Heart left ventricle (tissue), 16 donors: ENCODE measurements around the gene ANKRD11. TPM values are rescaled to one million over a fixed set of nuclear protein-coding genes. Genes with fewer than 3 reads are reported as not detected.
A peak's percentile ranks its signal among the peaks of the same experiment; 100 is the strongest.
"Not testable (repeated sequence)": the region's sequence is repeated elsewhere in the genome, so short reads cannot be mapped to it uniquely, and the experiment has no call there.

Experiments used
- ATAC-seq, 4 donors: fragments of 200-7000 bp; cut with Tn5 transposase; one replicate each; pipeline ENCODE4 v1.9.1; 2020 to 2022; ENCODE audit warnings: moderate library complexity in 4 of 4, mild to moderate bottlenecking in 3 of 4, moderate number of reproducible peaks in 1 of 4
- DNase-seq, 5 donors: peaks; one replicate each; pipeline ENCODE4 v3.0.0-alpha.2; 2020
- H3K27ac ChIP-seq, 12 donors: fragments of 200-600 bp; sonication (generic) in 4 of 12; one replicate each; pipeline versions ENCODE4 v1.5.0 to v1.8.0; 2016 to 2022; ENCODE audit warnings: mild to moderate bottlenecking in 2 of 12
- H3K27me3 ChIP-seq, 9 donors: fragments of 200-600 bp; sonication (generic) in 2 of 9; one replicate each; pipeline versions ENCODE4 v1.5.1 to v1.8.0; 2016 to 2022; ENCODE audit warnings: mild to moderate bottlenecking in 3 of 9
- H3K36me3 ChIP-seq, 9 donors: fragments of 200-600 bp; sonication (generic) in 2 of 9; one replicate each; pipeline versions ENCODE4 v1.5.0 to v1.8.0; 2018 to 2022; ENCODE audit warnings: mild to moderate bottlenecking in 2 of 9
- H3K4me1 ChIP-seq, 12 donors: fragments of 200-600 bp; sonication (generic) in 4 of 12; one replicate each; pipeline versions ENCODE4 v1.5.0 to v1.8.0; 2016 to 2022; ENCODE audit warnings: mild to moderate bottlenecking in 3 of 12
- H3K4me3 ChIP-seq, 12 donors: fragments of 200-600 bp; sonication (generic) in 4 of 12; one replicate each; pipeline versions ENCODE4 v1.5.0 to v1.8.0; 2017 to 2022; ENCODE audit warnings: mild to moderate bottlenecking in 9 of 12, moderate library complexity in 4 of 12
- H3K9me3 ChIP-seq, 12 donors: fragments of 200-600 bp; sonication (generic) in 4 of 12; one replicate each; pipeline versions ENCODE4 v1.5.0 to v1.8.0; 2016 to 2022; ENCODE audit warnings: mild to moderate bottlenecking in 1 of 12
- POLR2A ChIP-seq, 2 donors: fragments of 450-650 bp; IDR thresholded peaks; one replicate each; pipeline ENCODE4 v1.6.1; 2017; ENCODE audit warnings: antibody characterized with exemption in 2 of 2, mild to moderate bottlenecking in 2 of 2, moderate library complexity in 2 of 2
- WGBS, 4 donors: extraction: QIAGEN DNeasy Blood & Tissue Kit in 2 of 4; methylation state at CpG; one replicate each; pipeline versions ENCODE4 v1.1.5 to v1.1.7; 2013 to 2018; 5-methylcytosine and 5-hydroxymethylcytosine counted together
- intact Hi-C, 10 donors: fragments of 100-400 bp; cut with DNase I; formaldehyde crosslinking; loops; one replicate each; pipeline versions ENCODE4 v1.11.1 to v1.14.2; 2022
- polyA plus RNA-seq, 2 donors: library from polyadenylated mRNA; stranded (reverse); fragments of 200-250 nt; gene quantifications; one replicate each; pipeline ENCODE4 v1.2.3, GENCODE V29; 2013
- total RNA-seq, 9 donors: library from RNA; depleted of rRNA in 2 of 9; stranded (reverse); fragments of >200 nt in 2 of 9; fragmentation: NEBNext Ultra II Directional in 3 of 9; extraction: Animal tissue kit (Norgen Biotek cat#: 25700) in 3 of 9; gene quantifications; one replicate each; pipeline versions ENCODE4 v1.1.0 to v1.2.4, GENCODE V29; 2016 to 2023
- TF ChIP-seq, protein P1 (sequence below), 12 donors: fragments of 200-600 bp; sonication (generic) in 4 of 12; IDR thresholded peaks; one replicate each; pipeline versions ENCODE4 v1.5.0 to v1.8.0; 2018 to 2022; ENCODE audit warnings: antibody characterized with exemption in 12 of 12, mild to moderate bottlenecking in 5 of 12
- donor health status: ischemic (EF 13 %, LVEDD 7.1; RV severe dilation, severe dysfunction).
- donor health status: healthy with polysubstance abuse.
- donor health status: DM: no; HTN: yes; CAD: no.
- donor health status: DM: no; HTN: no; CAD: no.
- donor health status: ischemic (EF 25% LVEDD 6.9; RV normal size, moderate dysfunction).
- donor health status: ischemic (EF 25% LVEDD 5.7; RV mildly dilated, moderate dysfunction).
- donor health status: healthy.
- donor health status: DM: yes; HTN: yes; CAD: no.
- donor health status: ischemic (EF 35%, LVEDD 5.7; RV mildly dilated, moderate dysfunction).
- donor health status: nonischemic (EF 11% LVEDD 7.7; RV severe dilation, severe dysfunction).
- donor health status: DM: yes; HTN: yes; CAD: no.
- donor health status: PGD.
- donor health status: ischemic (EF 29% LVEDD 5.4; RV normal size, mild dysfunction).
- donor health status: nonischemic (EF 23%, LVEDD 6.1; RV moderate dilation, normal function).

The ANKRD11 gene
- total and polyA plus RNA-seq, 11 donors, result 53.6 to 123 (median 67.7) TPM

DNA sequence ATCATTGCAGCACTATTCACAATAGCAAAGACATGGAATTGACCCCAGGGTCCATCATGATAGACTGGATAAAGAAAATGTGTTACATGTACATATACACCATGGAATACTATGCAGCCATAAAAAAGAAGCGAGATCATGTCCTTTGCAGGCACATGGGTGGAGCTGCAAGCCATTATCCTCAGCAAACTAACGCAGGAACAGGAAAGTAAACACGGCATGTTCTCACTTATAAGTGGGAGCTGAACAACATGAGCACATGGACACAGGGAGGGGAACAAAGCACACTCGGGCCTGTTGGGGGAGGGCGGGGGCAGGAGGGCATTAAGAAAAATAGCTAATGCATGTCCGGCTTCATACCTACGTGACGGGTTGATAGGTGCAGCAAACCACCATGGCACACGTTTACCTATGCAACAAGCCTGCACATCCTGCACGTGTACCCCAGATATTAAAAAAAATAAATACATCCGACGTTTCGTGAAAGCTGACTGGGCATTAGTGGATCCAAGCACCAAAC lies 243.9 kb downstream of the ANKRD11 start:
- 59 to 63% (median 61%) methylated on average over 13 of the region's 13 CpGs for WGBS, 4 donors
- Histone ChIP-seq H3K9me3 (peaks cover 0 to 15% (median 0%) of the 10 kb centered on the region in 12 donors), H3K27ac (no peak overlapping the region), H3K4me1 (peaks cover 0 to 16% (median 10%) of the 10 kb centered on the region in 12 donors), H3K27me3 (peaks cover 0 to 14% (median 0%) of the 10 kb centered on the region in 9 donors), H3K36me3 (no peaks in the 10 kb centered on the region), H3K4me3 (peak overlapping the region in 10 of 12 donors; percentile 46 to 66 (median 54))
- no peak for DNase-seq
- intact Hi-C loops, result loop anchor here in 1 of 10 donors (10.0 kb wide), 2 partner anchors 318 to 398 kb away; partner anchors contain the start of gene RPL13
- ATAC-seq, result no peak
- TF ChIP-seq, protein P1, sequence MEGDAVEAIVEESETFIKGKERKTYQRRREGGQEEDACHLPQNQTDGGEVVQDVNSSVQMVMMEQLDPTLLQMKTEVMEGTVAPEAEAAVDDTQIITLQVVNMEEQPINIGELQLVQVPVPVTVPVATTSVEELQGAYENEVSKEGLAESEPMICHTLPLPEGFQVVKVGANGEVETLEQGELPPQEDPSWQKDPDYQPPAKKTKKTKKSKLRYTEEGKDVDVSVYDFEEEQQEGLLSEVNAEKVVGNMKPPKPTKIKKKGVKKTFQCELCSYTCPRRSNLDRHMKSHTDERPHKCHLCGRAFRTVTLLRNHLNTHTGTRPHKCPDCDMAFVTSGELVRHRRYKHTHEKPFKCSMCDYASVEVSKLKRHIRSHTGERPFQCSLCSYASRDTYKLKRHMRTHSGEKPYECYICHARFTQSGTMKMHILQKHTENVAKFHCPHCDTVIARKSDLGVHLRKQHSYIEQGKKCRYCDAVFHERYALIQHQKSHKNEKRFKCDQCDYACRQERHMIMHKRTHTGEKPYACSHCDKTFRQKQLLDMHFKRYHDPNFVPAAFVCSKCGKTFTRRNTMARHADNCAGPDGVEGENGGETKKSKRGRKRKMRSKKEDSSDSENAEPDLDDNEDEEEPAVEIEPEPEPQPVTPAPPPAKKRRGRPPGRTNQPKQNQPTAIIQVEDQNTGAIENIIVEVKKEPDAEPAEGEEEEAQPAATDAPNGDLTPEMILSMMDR (IDR thresholded peaks at IDR 0.05), result no peak
- TF ChIP-seq POLR2A (IDR thresholded peaks at IDR 0.05), result no peak

DNA sequence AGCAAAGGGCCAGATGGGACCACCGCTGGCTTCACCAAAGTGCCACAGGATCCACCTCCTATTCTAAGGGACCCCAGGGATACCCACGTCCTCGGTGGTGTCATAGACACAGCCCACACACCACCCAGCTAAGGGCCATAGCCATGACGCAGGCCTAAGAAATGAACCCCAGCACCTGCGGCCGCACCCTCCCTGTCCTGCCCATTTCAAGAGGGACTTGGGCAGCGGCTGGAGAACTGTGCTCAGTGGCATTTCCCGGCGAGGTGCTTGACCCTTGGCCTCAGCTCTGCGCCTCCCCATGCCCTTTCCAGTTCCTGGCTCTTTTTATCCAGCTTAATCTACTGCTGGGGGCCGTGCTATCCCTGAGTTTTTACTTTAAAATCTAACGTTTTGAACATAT lies 245.6 kb downstream of the ANKRD11 start:
- H3K4me3 ChIP-seq, result no peak overlapping the region
- H3K36me3 ChIP-seq, result no peaks in the 10 kb centered on the region
- TF ChIP-seq, protein P1 (IDR thresholded peaks at IDR 0.05), result no peak
- no peak for TF ChIP-seq POLR2A (IDR thresholded peaks at IDR 0.05)
- no peak overlapping the region for H3K27ac ChIP-seq
- 61 to 69% (median 64%) methylated on average over 10 to 12 of the region's 12 CpGs for WGBS, 4 donors
- DNase-seq (no peak), ATAC-seq (no peak)
- H3K27me3 ChIP-seq, result peaks cover 0 to 14% (median 0%) of the 10 kb centered on the region in 9 donors
- peaks cover 0 to 8% (median 0%) of the 10 kb centered on the region in 12 donors for H3K9me3 ChIP-seq
- intact Hi-C loops, result loop anchor here in 3 of 10 donors (5.0 to 10.0 kb wide), 5 partner anchors 43 to 400 kb away; partner anchors contain the start of genes RPL13 (in 1 of the 3) and SPG7 (in 1 of the 3)
- H3K4me1 ChIP-seq, result peaks cover 0 to 23% (median 14%) of the 10 kb centered on the region in 12 donors

DNA sequence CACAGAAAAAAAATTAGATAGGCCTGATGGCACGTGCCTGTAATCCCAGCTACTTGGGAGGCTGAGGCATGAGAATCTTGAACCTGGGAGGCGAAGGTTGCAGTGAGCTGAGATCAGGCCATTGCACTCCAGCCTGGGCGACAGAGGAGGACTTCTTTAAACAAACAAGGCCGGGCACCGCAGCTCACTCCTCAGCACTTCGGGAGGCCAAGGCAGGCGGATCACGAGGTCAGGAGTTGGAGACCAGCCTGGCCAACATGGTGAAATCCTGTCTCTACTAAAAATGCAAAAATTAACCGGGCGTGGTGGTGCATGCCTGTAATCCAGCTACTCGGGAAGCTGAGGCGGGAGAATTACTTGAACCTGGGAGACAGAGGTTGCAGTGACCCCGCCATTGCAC lies 246.1 kb downstream of the ANKRD11 start:
- not testable (repeated sequence) for H3K4me3 ChIP-seq, H3K27ac ChIP-seq, DNase-seq, ATAC-seq, H3K9me3 ChIP-seq, H3K36me3 ChIP-seq
- H3K27me3 ChIP-seq, result peaks cover 0 to 14% (median 0%) of the 10 kb centered on the region in 9 donors
- 71 to 91% (median 79%) methylated on average over 13 of the region's 13 CpGs for WGBS, 4 donors
- peaks cover 0 to 23% (median 14%) of the 10 kb centered on the region in 12 donors for H3K4me1 ChIP-seq
- intact Hi-C loops, result loop anchor here in 3 of 10 donors (5.0 to 10.0 kb wide), 5 partner anchors 43 to 401 kb away; partner anchors contain the start of genes RPL13 (in 1 of the 3) and SPG7 (in 1 of the 3)

DNA sequence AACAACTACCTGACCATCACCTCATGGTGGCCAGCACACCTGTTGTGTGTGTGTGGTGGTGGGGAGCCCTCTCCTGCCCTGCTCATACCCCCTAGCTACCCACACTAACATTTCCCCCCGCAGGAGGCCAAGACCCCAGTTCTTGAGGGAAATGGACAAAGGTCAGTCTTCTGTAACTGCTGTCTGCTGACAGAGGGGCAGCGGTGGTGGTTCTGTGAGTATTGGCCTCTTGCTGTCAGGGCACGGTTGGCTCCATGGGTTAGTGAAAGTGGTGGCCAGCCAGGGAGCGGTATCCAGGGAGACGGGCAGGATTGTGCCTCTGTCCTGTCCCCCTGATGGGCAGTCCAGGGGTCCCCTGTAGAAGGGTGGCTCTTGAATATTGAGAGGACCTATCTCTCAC lies 246.7 kb downstream of the ANKRD11 start:
- intact Hi-C loops, result loop anchor here in 3 of 10 donors (5.0 to 10.0 kb wide), 5 partner anchors 44 to 401 kb away; partner anchors contain the start of genes RPL13 (in 1 of the 3) and SPG7 (in 1 of the 3)
- DNase-seq (no peak), ATAC-seq (no peak)
- Histone ChIP-seq H3K36me3 (no peaks in the 10 kb centered on the region), H3K4me3 (no peak overlapping the region), H3K27me3 (peaks cover 0 to 14% (median 0%) of the 10 kb centered on the region in 9 donors), H3K27ac (no peak overlapping the region), H3K4me1 (peaks cover 0 to 23% (median 14%) of the 10 kb centered on the region in 12 donors), H3K9me3 (peaks cover 0 to 7% (median 0%) of the 10 kb centered on the region in 12 donors)
- WGBS, 4 donors, result 80 to 85% (median 82%) methylated on average over 5 of the region's 5 CpGs
- TF ChIP-seq, protein P1 (IDR thresholded peaks at IDR 0.05), result no peak
- TF ChIP-seq POLR2A (IDR thresholded peaks at IDR 0.05), result no peak
